Measurements from ENCODE around the gene TRIM2.
A peak's percentile ranks its signal among the peaks of the same experiment; 100 is the strongest.

The TRIM2 gene

DNA sequence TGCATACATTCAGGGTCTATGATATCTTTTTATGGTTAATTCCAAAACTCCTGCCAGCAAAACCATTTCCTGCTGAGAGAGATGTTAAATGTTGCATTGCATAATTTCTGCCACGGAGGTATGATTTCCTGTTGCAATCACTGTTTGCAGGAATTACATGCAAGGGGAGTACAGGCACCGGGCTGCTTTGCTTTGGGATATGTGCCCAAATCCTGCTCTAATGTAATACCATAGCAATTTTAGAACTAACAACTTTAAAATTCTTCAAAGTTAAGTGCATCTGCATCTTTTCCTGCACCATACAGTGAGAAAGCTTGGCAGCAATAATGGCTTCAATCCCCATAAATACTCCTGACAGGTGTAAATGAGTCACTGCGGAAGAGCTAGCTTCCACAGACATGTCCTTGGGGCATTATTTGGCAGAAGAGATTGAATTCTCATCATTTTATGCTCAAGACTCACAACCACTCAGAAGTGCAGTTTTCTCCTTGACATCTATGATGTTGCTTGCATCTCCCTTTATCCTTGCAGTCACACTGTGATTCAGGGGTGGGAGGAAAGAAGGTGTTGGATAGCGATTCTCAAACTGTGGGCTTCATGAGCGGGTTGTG, 29.6 kb downstream of the TRIM2 start:
- TF ChIP-seq, protein P1, sequence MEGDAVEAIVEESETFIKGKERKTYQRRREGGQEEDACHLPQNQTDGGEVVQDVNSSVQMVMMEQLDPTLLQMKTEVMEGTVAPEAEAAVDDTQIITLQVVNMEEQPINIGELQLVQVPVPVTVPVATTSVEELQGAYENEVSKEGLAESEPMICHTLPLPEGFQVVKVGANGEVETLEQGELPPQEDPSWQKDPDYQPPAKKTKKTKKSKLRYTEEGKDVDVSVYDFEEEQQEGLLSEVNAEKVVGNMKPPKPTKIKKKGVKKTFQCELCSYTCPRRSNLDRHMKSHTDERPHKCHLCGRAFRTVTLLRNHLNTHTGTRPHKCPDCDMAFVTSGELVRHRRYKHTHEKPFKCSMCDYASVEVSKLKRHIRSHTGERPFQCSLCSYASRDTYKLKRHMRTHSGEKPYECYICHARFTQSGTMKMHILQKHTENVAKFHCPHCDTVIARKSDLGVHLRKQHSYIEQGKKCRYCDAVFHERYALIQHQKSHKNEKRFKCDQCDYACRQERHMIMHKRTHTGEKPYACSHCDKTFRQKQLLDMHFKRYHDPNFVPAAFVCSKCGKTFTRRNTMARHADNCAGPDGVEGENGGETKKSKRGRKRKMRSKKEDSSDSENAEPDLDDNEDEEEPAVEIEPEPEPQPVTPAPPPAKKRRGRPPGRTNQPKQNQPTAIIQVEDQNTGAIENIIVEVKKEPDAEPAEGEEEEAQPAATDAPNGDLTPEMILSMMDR (conservative IDR thresholded peaks at IDR 0.05), result no peak
- H3K27ac ChIP-seq, result no peak overlapping the region

DNA sequence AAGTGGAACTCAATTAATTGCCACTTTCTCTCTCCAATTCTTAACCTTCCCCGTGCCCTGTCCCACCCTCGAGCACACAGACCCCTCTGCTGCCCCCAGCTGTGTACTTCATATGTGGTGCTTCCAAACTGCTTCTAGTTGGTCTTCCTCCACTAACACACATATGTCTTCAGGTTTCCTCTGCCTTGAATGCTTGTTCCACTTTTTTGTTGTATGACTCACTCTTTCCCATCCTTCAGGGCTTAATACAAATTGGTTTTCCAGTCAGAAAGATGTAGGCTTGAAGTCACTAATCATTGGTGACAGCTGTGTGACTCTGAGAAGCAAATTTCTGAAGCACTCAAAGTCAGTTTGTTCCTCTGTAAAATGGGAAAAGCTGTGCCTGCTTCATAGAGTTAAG, 30.6 kb downstream of the TRIM2 start:
- TF ChIP-seq, protein P1 (conservative IDR thresholded peaks at IDR 0.05), result no peak
- H3K27ac ChIP-seq, result no peak overlapping the region

DNA sequence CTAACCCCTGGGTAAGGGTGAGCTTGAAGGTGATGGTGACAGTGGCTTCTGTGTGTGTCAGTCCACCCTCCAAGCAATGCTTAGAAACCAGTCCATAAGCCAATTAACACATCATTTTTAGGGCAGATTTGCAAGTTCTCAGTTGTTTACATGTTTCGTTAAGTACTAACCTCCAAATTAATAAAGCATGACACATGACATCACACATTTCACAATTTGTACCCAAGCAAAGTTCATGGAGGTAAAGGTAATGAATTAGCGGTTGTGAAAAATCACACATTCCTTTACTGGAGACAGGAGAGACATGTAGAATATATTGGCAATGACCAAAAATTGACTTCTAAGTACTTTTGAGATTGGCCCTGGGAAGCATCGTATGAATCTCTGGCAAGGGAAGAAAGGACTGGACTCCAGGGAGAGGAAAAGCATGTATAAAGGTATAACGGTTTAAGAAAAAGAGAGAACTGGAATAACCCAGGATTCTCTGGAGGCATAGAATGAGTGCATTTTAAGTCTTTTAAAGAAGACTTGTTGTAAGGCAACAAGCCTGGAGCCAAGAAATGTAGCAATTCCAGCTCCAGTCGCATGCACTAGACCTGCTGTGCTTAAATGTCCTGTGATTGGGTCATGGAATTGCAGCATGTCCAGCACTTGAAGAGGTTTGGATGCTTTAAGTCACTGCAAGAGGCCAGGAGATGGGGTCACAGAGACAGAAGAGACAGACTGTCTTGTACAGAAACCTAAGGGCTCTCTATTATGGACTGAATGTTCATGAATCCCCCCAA, 34.1 kb downstream of the TRIM2 start:
- H3K27ac ChIP-seq, result no peak overlapping the region
- TF ChIP-seq, protein P1 (conservative IDR thresholded peaks at IDR 0.05), result no peak

DNA sequence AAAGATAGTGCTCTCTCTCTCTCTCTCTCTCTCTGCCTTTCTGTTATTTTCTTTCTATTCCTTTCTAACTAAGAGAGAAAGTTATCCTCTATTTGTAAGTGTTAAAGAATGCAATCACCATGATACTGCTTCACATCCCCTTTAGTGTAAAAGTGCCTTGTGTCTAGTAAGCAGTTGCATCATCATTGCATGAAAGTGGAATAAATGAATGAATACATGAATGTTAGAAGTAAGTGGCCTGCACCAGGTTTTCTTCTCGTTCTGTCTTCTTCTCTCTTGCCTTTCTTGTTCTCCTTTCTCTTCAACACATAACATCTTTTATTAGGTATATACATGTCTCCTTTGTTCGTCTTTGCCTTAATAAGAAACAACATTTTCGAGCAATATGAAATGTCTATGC, 35.2 kb downstream of the TRIM2 start:
- TF ChIP-seq, protein P1 (conservative IDR thresholded peaks at IDR 0.05), result no peak
- H3K27ac ChIP-seq, result no peak overlapping the region

DNA sequence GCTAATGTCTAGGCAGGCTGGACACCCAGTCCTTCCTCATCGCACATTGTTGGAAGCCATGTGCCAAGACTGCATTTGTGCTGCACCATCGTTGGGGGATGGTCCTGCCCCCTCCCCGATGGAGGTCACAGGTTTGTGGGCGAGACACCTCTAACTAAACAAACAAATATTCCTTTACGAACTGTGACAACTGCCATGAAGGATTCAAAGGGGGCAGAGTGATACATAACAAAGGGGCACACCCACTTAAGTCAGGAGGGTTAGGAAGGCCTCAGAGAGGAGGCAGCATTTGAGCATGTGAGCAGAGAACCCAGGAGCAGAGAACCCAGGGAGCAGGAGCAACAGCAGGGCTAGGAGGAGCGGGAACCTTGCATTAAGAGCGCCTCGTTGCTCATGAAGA, 37.1 kb downstream of the TRIM2 start:
- no peak overlapping the region for H3K27ac ChIP-seq
- TF ChIP-seq, protein P1 (conservative IDR thresholded peaks at IDR 0.05), result no peak

DNA sequence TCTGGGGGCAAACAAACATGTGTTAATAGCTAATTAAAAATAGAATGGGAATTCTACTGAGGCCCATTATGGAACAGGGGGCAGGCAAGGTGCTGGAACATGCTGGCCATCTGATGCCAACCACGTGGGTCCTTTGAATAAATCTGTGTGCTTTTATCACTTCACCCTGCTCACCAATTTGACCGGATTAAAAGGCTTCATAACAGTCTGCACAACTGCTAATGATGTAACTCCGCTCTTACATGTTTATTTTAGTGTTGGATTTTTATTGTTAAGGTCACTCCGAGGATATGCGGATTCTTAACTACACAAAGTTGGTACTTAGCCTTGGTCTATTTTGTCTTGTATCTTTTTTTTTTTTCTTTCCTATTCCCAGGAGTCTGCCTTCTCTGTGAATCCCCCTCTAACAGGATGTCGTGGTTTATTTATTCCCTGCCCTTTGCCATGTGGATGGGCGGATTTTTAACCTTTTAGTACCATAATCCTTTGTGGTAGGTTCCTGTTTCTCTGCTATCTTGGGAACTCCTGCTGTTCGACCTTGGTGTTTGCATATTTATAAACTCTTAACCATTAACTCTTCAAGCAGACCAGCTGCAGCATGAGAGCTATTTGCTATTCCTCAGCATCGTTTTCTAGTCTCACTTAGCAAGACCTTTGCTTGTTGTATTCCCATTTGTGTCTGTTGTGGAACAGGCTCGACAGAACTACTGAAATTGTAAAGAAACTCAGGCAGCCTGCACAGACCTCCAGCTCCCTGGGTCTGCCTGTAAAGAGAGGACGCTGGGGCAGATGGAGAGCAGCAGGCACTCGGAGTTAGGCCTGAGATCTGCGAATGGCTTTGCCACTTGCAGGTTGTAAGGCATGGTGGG, 38.0 kb downstream of the TRIM2 start:
- H3K27ac ChIP-seq, result peak overlapping the region; percentile 27; the same call in 1 of the 2 replicates
- TF ChIP-seq, protein P1 (conservative IDR thresholded peaks at IDR 0.05), result no peak

DNA sequence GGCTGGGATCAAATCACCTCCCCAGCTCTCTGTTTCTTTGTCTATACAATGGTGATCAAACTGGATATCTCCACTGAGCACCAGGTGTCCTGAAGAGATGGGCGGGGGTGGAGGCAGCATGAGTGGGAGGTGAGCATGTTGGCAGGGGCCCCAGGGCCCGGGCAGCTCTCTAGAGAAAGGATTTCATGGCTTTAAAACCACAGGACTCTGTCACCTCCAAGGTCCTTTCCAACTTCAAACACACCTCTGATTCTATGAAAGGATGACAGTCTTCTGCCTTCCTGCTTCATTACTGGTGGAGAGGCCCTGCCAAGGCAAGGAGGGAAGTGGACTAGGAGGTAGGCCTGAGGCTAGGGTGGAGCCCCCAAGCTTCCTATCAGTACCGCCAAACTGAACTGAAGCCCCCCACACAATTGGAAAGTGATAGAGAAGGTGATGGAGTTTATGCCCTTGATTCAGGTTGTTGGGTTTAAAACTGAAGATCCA, 38.6 kb downstream of the TRIM2 start:
- TF ChIP-seq, protein P1 (conservative IDR thresholded peaks at IDR 0.05), result no peak
- peak overlapping the region; percentile 27; the same call in 1 of the 2 replicates for H3K27ac ChIP-seq
